ENCODE measurements around the gene RSPO3.

DNA sequence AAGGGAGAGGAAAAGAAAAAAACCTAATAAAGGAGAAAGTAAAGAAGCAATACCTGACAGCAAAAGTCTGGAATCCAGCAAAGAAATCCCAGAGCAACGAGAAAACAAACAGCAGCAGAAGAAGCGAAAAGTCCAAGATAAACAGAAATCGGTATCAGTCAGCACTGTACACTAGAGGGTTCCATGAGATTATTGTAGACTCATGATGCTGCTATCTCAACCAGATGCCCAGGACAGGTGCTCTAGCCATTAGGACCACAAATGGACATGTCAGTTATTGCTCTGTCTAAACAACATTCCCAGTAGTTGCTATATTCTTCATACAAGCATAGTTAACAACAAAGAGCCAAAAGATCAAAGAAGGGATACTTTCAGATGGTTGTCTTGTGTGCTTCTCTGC is 77.4 kb downstream of the RSPO3 start:
- no peak for TF ChIP-seq EZH2 (IDR thresholded peaks at IDR 0.05; ENCODE audit: low read length, missing control alignments)
- TF ChIP-seq, protein P1, sequence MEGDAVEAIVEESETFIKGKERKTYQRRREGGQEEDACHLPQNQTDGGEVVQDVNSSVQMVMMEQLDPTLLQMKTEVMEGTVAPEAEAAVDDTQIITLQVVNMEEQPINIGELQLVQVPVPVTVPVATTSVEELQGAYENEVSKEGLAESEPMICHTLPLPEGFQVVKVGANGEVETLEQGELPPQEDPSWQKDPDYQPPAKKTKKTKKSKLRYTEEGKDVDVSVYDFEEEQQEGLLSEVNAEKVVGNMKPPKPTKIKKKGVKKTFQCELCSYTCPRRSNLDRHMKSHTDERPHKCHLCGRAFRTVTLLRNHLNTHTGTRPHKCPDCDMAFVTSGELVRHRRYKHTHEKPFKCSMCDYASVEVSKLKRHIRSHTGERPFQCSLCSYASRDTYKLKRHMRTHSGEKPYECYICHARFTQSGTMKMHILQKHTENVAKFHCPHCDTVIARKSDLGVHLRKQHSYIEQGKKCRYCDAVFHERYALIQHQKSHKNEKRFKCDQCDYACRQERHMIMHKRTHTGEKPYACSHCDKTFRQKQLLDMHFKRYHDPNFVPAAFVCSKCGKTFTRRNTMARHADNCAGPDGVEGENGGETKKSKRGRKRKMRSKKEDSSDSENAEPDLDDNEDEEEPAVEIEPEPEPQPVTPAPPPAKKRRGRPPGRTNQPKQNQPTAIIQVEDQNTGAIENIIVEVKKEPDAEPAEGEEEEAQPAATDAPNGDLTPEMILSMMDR (conservative IDR thresholded peaks at IDR 0.05 in 1 of 2, IDR thresholded peaks at IDR 0.05 in 1 of 2; ENCODE audit: low read depth in 1 of 2, low read length in 2 of 2), result no peak
